Karpas-422 (cell line): Measurements from ENCODE around the gene ANKRD7. TPM values are rescaled to one million over a fixed set of nuclear protein-coding genes. Genes with fewer than 3 reads are reported as not detected.

Experiments
- DNase-seq: peaks from one replicate; pipeline ENCODE4 v3.0.0-alpha.2; 2015
- H2AFZ ChIP-seq: fragments of 200-600 bp; sonication (generic); 2 replicates; pipeline ENCODE4 v1.6.1; 2014; ENCODE audit warnings: antibody characterized with exemption, low read length, mixed read lengths
- H3K27ac ChIP-seq: fragments of 200-600 bp; sonication (generic); 2 replicates; pipeline ENCODE4 v1.5.1; 2014; ENCODE audit warnings: mild to moderate bottlenecking, low read length, moderate library complexity
- H3K27me3 ChIP-seq: fragments of 200-600 bp; sonication (generic); 2 replicates; pipeline ENCODE4 v1.6.1; 2014; ENCODE audit warnings: low read length, mixed read lengths
- H3K36me3 ChIP-seq: fragments of 200-600 bp; sonication (generic); 2 replicates; pipeline ENCODE4 v1.6.1; 2014; ENCODE audit warnings: low read length, mixed read lengths; ENCODE audit not compliant: insufficient read depth
- H3K4me1 ChIP-seq: fragments of 200-600 bp; sonication (generic); 2 replicates; pipeline ENCODE4 v1.6.1; 2014; ENCODE audit warnings: mild to moderate bottlenecking, low read length, mixed read lengths
- H3K4me2 ChIP-seq: fragments of 200-600 bp; sonication (generic); 2 replicates; pipeline ENCODE4 v1.6.1; 2014; ENCODE audit warnings: low read length, low read depth, mild to moderate bottlenecking; ENCODE audit not compliant: poor library complexity, severe bottlenecking
- H3K4me3 ChIP-seq: fragments of 200-600 bp; sonication (generic); 2 replicates; pipeline ENCODE4 v1.5.1; 2014; ENCODE audit warnings: mild to moderate bottlenecking, antibody characterized with exemption, low read length, mixed read lengths
- H3K79me2 ChIP-seq: fragments of 200-600 bp; sonication (generic); 2 replicates; pipeline ENCODE4 v1.6.1; 2014; ENCODE audit warnings: mild to moderate bottlenecking, low read length, mixed read lengths
- H3K9ac ChIP-seq: fragments of 200-600 bp; sonication (generic); 2 replicates; pipeline ENCODE4 v1.6.0; 2014; ENCODE audit warnings: low read length
- H3K9me2 ChIP-seq: fragments of 200-600 bp; sonication (generic), shearing (Covaris generic); replicated peaks from 2 replicates; pipeline ENCODE4 v1.6.0; 2014; ENCODE audit warnings: mild to moderate bottlenecking, low read length, moderate library complexity; ENCODE audit not compliant: insufficient read depth
- H3K9me3 ChIP-seq: fragments of 300-700, 200-600 bp; sonication (generic); 2 replicates; pipeline ENCODE4 v1.6.1; 2014; ENCODE audit warnings: low read length, mixed read lengths
- H4K20me1 ChIP-seq: fragments of 200-600 bp; sonication (generic); 2 replicates; pipeline ENCODE4 v1.6.1; 2014; ENCODE audit warnings: mild to moderate bottlenecking, antibody characterized with exemption, low read length, low read depth; ENCODE audit not compliant: insufficient read depth
- total RNA-seq: library from RNA; depleted of rRNA; stranded (reverse); fragments of >200 nt; shearing (Covaris generic); gene quantifications from 2 replicates; pipeline ENCODE4 v1.2.3, GENCODE V29; 2014; ENCODE audit warnings: low replicate concordance

ANKRD7 gene
- total RNA-seq, 1 experiment from 2014 or later: 1.7 TPM

DNA sequence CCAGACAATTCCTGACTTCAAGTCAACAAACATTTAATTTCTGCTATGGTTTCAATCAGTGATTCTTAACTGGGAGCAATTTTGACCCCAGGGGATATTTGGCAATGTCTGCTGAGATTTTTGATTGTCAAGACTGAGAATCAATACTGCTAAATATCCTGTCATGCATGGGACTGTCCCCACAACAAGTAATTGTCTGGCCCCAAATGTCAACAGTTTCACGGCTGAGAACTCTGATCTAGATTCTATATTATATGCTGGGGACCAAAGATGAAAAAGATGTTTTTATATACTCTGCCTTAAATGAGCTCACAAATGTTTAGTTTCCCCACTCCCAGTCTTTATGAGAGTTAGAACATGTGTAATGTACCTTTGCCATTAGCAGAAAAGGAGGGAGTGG is 19.2 kb downstream of the ANKRD7 start:
- no peak for DNase-seq
- Histone ChIP-seq H3K9me2 (no peaks in the 10 kb centered on the region), H4K20me1 (no peaks in the 10 kb centered on the region), H3K36me3 (no peaks in the 10 kb centered on the region), H3K9me3 (no peaks in the 10 kb centered on the region), H3K4me3 (no peak overlapping the region), H3K27me3 (no peaks in the 10 kb centered on the region), H3K4me1 (no peaks in the 10 kb centered on the region), H3K9ac (no peak overlapping the region), H3K79me2 (no peaks in the 10 kb centered on the region), H3K4me2 (no peak overlapping the region), H3K27ac (no peak overlapping the region), H2AFZ (no peak overlapping the region)

DNA sequence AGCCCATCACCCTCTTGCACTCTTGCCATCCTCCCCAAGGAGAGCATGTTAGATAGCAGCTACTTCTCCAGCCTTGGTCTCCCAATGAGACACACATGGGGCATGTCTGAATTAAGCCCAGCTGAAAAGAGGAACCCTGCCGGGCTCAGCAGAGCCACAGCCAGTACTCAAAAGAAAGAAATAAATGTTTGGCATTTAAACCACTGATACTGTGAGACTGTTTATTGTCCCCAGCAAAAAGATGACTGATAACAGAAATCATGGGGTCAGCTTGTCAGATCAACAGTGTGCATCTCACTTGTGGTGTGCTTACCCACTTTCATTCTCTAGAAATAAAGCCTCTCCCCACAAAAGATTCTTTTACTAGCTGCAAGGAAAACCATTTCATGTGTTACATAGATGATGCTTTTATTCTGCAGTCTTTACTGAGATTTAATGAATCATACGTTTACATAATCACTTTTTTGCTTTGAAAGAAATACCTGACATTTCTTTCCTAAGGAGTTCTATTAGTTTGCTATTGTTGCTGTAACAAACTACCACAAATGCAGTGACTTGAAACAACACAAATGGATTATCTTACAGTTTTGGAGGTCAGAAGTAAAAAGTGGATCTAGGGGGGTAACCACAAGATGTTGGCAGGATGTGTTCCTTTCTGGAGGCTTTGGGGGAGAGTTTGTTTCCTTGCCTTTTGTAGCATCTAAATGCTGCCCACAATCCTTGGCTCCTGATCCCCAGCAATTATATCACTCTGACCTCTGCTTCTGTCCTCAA is 20.9 kb downstream of the ANKRD7 start:
- Histone ChIP-seq H3K4me3 (no peak overlapping the region), H3K9me2 (no peaks in the 10 kb centered on the region), H3K79me2 (no peaks in the 10 kb centered on the region), H4K20me1 (no peaks in the 10 kb centered on the region), H3K9ac (no peak overlapping the region), H3K9me3 (no peaks in the 10 kb centered on the region), H3K27ac (no peak overlapping the region), H3K27me3 (no peaks in the 10 kb centered on the region), H3K4me2 (no peak overlapping the region), H3K36me3 (no peaks in the 10 kb centered on the region), H3K4me1 (no peaks in the 10 kb centered on the region), H2AFZ (no peak overlapping the region)
- no peak for DNase-seq

DNA sequence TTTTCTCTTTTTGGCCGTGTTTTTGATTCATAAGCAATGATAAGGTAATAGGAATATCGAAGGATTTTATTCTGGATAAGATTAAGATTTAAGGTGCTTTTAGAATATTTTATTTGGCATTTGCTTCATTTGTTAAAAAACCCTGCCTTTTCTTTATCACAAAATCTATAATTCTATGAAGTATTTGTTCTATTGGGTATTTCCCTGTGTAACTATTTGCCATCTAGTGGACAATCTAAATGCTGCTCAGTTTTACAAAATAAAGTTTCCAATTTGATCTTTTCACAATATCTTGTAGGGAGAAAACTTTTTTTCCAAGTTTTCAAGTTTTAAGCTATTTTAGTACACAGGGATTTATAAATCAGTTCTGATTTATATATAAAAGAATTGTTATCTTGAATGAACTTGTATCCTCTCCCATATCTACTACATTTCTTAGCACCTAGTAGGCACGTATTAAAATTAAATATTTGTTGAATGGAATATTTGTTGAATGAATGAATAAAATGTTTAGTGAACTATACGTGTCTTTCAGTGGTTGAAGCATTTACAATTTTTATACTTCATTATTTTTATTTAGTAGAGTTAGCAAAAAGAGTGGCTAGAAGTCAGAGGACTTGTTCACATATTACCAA is 26.5 kb downstream of the ANKRD7 start:
- Histone ChIP-seq H3K79me2 (no peaks in the 10 kb centered on the region), H3K4me3 (no peak overlapping the region), H3K9ac (no peak overlapping the region), H4K20me1 (no peaks in the 10 kb centered on the region), H3K4me2 (no peak overlapping the region), H3K9me3 (no peaks in the 10 kb centered on the region), H3K9me2 (no peaks in the 10 kb centered on the region), H3K27me3 (no peaks in the 10 kb centered on the region), H2AFZ (no peak overlapping the region), H3K27ac (no peak overlapping the region), H3K36me3 (no peaks in the 10 kb centered on the region), H3K4me1 (no peaks in the 10 kb centered on the region)
- no peak for DNase-seq

DNA sequence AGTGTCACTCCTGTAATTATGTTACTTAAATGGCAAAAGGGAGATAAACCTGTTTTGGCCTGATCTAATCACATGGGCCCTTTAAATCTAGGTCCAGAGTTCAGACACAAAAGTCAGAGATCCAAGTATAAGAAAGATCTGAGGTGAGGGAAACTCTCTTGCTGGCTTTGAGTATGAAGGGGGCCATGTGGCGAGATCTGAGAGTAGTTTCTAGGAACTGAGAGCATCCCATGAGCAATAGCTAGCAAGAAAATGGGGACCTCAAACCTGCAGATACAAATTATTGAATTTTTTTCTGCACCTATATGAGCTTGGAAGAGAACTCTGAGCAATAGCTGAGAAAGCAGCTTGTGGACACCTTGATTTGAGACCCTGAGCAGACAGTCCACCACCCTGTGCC is 27.6 kb downstream of the ANKRD7 start:
- H3K4me3 ChIP-seq: no peak overlapping the region
- H3K9me3 ChIP-seq: no peaks in the 10 kb centered on the region
- H2AFZ ChIP-seq: no peak overlapping the region
- H3K9me2 ChIP-seq: no peaks in the 10 kb centered on the region
- no peaks in the 10 kb centered on the region for H3K4me1 ChIP-seq
- H3K27ac ChIP-seq: no peak overlapping the region
- no peaks in the 10 kb centered on the region for H3K27me3 ChIP-seq
- no peaks in the 10 kb centered on the region for H3K79me2 ChIP-seq
- H3K9ac ChIP-seq: no peak overlapping the region
- DNase-seq: no peak
- no peaks in the 10 kb centered on the region for H3K36me3 ChIP-seq
- H4K20me1 ChIP-seq: no peaks in the 10 kb centered on the region
- no peak overlapping the region for H3K4me2 ChIP-seq

DNA sequence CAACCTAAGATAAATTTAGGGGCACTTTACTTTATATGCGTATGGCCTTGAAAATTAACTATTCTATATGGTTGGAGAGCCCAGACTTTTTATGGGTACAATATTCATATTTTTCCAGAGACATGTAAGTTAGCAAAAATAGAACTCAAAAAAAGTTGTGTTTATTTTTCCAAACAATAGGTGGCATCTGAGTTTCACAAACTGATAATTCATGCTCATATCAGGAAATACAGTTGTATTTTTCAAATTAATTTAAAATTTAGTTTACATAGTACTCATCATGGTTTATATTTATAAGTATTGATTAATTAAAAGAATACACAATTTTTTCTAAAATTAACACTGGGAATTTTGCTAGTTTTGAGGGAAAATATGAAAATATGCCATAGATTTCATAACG is 34.6 kb downstream of the ANKRD7 start:
- no peaks in the 10 kb centered on the region for H3K4me1 ChIP-seq
- H3K4me3 ChIP-seq: no peak overlapping the region
- DNase-seq: no peak
- no peak overlapping the region for H3K4me2 ChIP-seq
- no peaks in the 10 kb centered on the region for H3K36me3 ChIP-seq
- no peaks in the 10 kb centered on the region for H4K20me1 ChIP-seq
- H3K9me2 ChIP-seq: no peaks in the 10 kb centered on the region
- no peaks in the 10 kb centered on the region for H3K79me2 ChIP-seq
- no peaks in the 10 kb centered on the region for H3K27me3 ChIP-seq
- H3K27ac ChIP-seq: no peak overlapping the region
- no peaks in the 10 kb centered on the region for H3K9me3 ChIP-seq
- H2AFZ ChIP-seq: no peak overlapping the region
- H3K9ac ChIP-seq: no peak overlapping the region

DNA sequence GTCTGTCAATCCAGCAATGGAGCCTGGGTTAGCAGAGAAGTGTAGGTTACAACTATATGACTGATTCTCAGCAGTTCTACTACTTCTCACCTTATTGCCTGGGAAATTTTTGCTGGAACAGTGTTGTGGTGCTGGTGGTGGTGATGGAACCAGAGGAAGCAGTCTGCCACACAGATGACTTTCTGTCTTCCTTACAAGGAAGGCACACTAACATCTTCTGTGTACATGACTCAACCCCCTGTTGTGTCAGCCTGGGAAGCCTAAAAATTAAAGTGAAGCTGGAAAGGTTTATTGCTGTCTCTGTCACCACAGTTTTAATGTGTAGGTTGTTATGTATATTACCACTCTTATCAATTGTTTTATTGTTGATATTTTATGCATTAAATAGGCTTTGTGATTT is 40.3 kb downstream of the ANKRD7 start:
- Histone ChIP-seq H3K27ac (no peak overlapping the region), H3K79me2 (no peaks in the 10 kb centered on the region), H3K4me3 (no peak overlapping the region), H4K20me1 (no peaks in the 10 kb centered on the region), H3K36me3 (no peaks in the 10 kb centered on the region), H3K9me2 (no peaks in the 10 kb centered on the region), H3K4me1 (no peaks in the 10 kb centered on the region), H3K27me3 (no peaks in the 10 kb centered on the region), H2AFZ (no peak overlapping the region), H3K9ac (no peak overlapping the region), H3K4me2 (no peak overlapping the region), H3K9me3 (no peaks in the 10 kb centered on the region)
- no peak for DNase-seq

DNA sequence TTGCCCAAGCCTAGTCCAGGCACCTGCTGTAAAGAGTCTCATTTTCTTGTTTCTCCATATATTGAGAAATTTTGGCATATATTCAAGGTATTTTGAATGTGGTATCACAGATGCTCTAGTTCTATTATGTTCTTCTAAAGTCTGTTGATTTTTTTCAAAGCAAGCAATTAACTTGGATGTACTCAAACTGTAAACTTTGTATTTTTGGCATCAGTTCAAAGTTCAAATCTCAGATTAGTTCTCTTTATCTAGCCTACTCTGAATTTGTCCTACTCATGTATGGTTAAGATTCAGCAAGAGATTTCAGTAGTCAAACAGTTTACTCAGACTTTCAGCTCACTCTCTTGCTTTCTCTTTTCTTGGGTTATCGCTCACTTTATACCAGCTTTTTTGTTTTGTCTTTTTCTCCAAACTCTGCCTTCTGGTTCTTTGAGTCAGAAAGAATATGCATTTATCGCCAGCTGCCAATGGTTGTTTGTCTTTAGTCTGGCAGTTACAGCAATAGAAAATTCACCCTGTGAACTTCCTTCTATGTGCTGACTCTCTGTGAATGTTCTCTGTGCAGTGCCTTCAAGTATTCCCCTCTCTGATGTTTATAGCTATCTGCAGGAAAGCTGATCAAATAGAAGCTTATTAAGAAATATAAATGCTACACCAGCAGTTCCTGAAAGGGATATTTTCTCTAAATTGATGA is 56.0 kb downstream of the ANKRD7 start:
- H3K9ac ChIP-seq: no peak overlapping the region
- H3K27ac ChIP-seq: no peak overlapping the region
- DNase-seq: no peak
- H3K4me3 ChIP-seq: no peak overlapping the region
- H2AFZ ChIP-seq: no peak overlapping the region
- no peaks in the 10 kb centered on the region for H3K27me3 ChIP-seq
- H3K4me2 ChIP-seq: no peak overlapping the region
- no peaks in the 10 kb centered on the region for H4K20me1 ChIP-seq
- H3K36me3 ChIP-seq: no peaks in the 10 kb centered on the region
- no peaks in the 10 kb centered on the region for H3K9me3 ChIP-seq
- H3K79me2 ChIP-seq: no peaks in the 10 kb centered on the region
- no peaks in the 10 kb centered on the region for H3K9me2 ChIP-seq
- H3K4me1 ChIP-seq: no peaks in the 10 kb centered on the region

DNA sequence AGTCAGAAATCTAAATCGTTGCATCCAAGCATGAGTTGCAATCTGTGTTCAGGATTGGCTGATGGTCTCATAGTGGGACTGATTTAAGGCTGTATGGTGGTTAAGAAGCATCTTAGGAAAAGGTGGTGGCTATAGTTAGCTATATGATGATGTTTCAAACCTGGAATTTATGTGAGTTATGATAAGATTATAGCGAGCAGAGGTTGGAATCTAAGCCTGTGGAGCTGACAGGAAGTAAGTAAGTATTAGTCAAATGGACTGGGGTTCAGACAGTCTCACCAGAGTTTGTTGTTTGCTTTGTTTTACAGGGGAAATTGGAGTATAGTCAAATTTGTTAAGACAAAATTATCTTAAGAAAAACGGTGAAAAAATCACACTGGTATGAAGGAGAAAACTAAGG is 56.7 kb downstream of the ANKRD7 start:
- Histone ChIP-seq H3K27ac (no peak overlapping the region), H3K27me3 (no peaks in the 10 kb centered on the region), H4K20me1 (no peaks in the 10 kb centered on the region), H3K9me3 (peaks cover 2% of the 10 kb centered on the region; the same call in 1 of the 2 replicates), H3K36me3 (no peaks in the 10 kb centered on the region), H3K4me3 (no peak overlapping the region), H3K79me2 (no peaks in the 10 kb centered on the region), H3K4me1 (no peaks in the 10 kb centered on the region), H2AFZ (no peak overlapping the region), H3K4me2 (no peak overlapping the region), H3K9ac (no peak overlapping the region), H3K9me2 (no peaks in the 10 kb centered on the region)
- no peak for DNase-seq
